OCI-LY3 (cell line): ENCODE results near the gene ANKRD11.
"Not testable (repeated sequence)": the region's sequence is repeated elsewhere in the genome, so short reads cannot be mapped to it uniquely, and the experiment has no call there.

ENCODE experiments used
- H2AFZ ChIP-seq: fragments of 200-600, 300-600 bp; shearing (Covaris generic); 2 replicates; pipeline ENCODE4 v1.6.0; 2014; ENCODE audit warnings: antibody characterized with exemption, low read depth, low read length
- H3K27ac ChIP-seq: fragments of 200-600, 300-600 bp; sonication (generic); 2 replicates; pipeline ENCODE4 v1.5.1; 2014; ENCODE audit warnings: mild to moderate bottlenecking, low read length, moderate library complexity, mixed read lengths
- H3K27me3 ChIP-seq: fragments of 200-600, 300-600 bp; sonication (generic); 2 replicates; pipeline ENCODE4 v1.6.1; 2014; ENCODE audit warnings: low read depth, low read length, mixed read lengths
- H3K36me3 ChIP-seq: fragments of 200-600, 300-600 bp; sonication (generic); replicated peaks from 2 replicates; pipeline ENCODE3; 2014; ENCODE audit warnings: low read depth, low read length, mixed read lengths
- H3K4me1 ChIP-seq: fragments of 300-600, 200-600 bp; sonication (generic); 2 replicates; pipeline ENCODE4 v1.6.1; 2014; ENCODE audit warnings: low read length, mixed read lengths
- H3K4me2 ChIP-seq: fragments of 200-600, 300-600 bp; sonication (generic); 2 replicates; pipeline ENCODE4 v1.6.1; 2014; ENCODE audit warnings: low read length, mixed read lengths
- H3K4me3 ChIP-seq: fragments of 300-600, 200-600 bp; sonication (generic); 2 replicates; pipeline ENCODE4 v1.5.1; 2014; ENCODE audit warnings: antibody characterized with exemption, mild to moderate bottlenecking, low read length, moderate library complexity
- H3K79me2 ChIP-seq: fragments of 300-600, 200-600 bp; shearing (Covaris generic); 2 replicates; pipeline ENCODE4 v1.6.1; 2014; ENCODE audit warnings: mild to moderate bottlenecking, low read length, mixed read lengths
- H3K9ac ChIP-seq: fragments of 300-600, 200-600 bp; shearing (Covaris generic); 2 replicates; pipeline ENCODE4 v1.6.0; 2014; ENCODE audit warnings: mild to moderate bottlenecking, low read length, moderate library complexity
- H3K9me3 ChIP-seq: fragments of 200-600, 300-600 bp; shearing (Covaris generic); 2 replicates; pipeline ENCODE4 v1.6.1; 2014; ENCODE audit warnings: low read length, mixed read lengths; ENCODE audit not compliant: insufficient read depth
- H4K20me1 ChIP-seq: fragments of 200-600, 300-600 bp; sonication (generic); 2 replicates; pipeline ENCODE4 v1.6.1; 2016; ENCODE audit warnings: low read length, mixed read lengths; ENCODE audit not compliant: insufficient read depth
- CTCF ChIP-seq: fragments of 200-600, 300-600 bp; sonication (generic); IDR thresholded peaks from 2 replicates; pipeline ENCODE4 v1.5.1; 2014; ENCODE audit warnings: antibody characterized with exemption, low read length, low read depth
- EZH2phosphoT487 ChIP-seq: fragments of 200-600 bp; shearing (Covaris generic); IDR thresholded peaks from 2 replicates; pipeline ENCODE4 v1.6.1; 2018; ENCODE audit warnings: antibody characterized with exemption, mixed run types, low read depth

The ANKRD11 gene

GRCh38 chr16:89270666-89271345 lies 219.6 kb downstream of the ANKRD11 start:
- H3K9ac ChIP-seq, result no peak overlapping the region
- no peak overlapping the region for H2AFZ ChIP-seq
- H3K4me2 ChIP-seq, result no peak overlapping the region
- TF ChIP-seq CTCF (no peak), EZH2phosphoT487 (no peak)
- H4K20me1 ChIP-seq, result 0 out of 2 replicates have a peak, but pooled peaks cover 2% of the 10 kb centered on the region
- H3K36me3 ChIP-seq, result peaks cover 48% of the 10 kb centered on the region
- no peaks in the 10 kb centered on the region for H3K9me3 ChIP-seq
- no peak overlapping the region for H3K4me3 ChIP-seq
- H3K27ac ChIP-seq, result no peak overlapping the region
- H3K79me2 ChIP-seq, result peaks cover 3% of the 10 kb centered on the region; the same call in 1 of the 2 replicates
- no peaks in the 10 kb centered on the region for H3K27me3 ChIP-seq
- no peaks in the 10 kb centered on the region for H3K4me1 ChIP-seq

- no peaks in the 10 kb centered on the region for H3K4me1 ChIP-seq
- no peak overlapping the region for H3K4me3 ChIP-seq
- 0 out of 2 replicates have a peak, but pooled peaks cover 2% of the 10 kb centered on the region for H4K20me1 ChIP-seq
- peaks cover 56% of the 10 kb centered on the region for H3K36me3 ChIP-seq
- TF ChIP-seq CTCF, result no peak
- TF ChIP-seq EZH2phosphoT487, result no peak
- no peak overlapping the region for H2AFZ ChIP-seq
- H3K27me3 ChIP-seq, result no peaks in the 10 kb centered on the region
- no peak overlapping the region for H3K4me2 ChIP-seq
- H3K79me2 ChIP-seq, result peaks cover 3% of the 10 kb centered on the region; the same call in 1 of the 2 replicates
- H3K27ac ChIP-seq, result no peak overlapping the region
- no peaks in the 10 kb centered on the region for H3K9me3 ChIP-seq
- H3K9ac ChIP-seq, result no peak overlapping the region
These were observed 220.3 kb downstream of the ANKRD11 start for GRCh38 chr16:89269805-89270665.

- 0 out of 2 replicates have a peak, but pooled peaks cover 2% of the 10 kb centered on the region for H4K20me1 ChIP-seq
- H3K9ac ChIP-seq, result no peak overlapping the region
- H3K4me1 ChIP-seq, result no peaks in the 10 kb centered on the region
- TF ChIP-seq CTCF (no peak), EZH2phosphoT487 (no peak)
- no peaks in the 10 kb centered on the region for H3K9me3 ChIP-seq
- H3K79me2 ChIP-seq, result peaks cover 3% of the 10 kb centered on the region; the same call in 1 of the 2 replicates
- H3K27me3 ChIP-seq, result no peaks in the 10 kb centered on the region
- H3K4me2 ChIP-seq, result no peak overlapping the region
- no peak overlapping the region for H3K27ac ChIP-seq
- no peak overlapping the region for H3K4me3 ChIP-seq
- H2AFZ ChIP-seq, result no peak overlapping the region
- H3K36me3 ChIP-seq, result peaks cover 53% of the 10 kb centered on the region
These were observed 221.2 kb downstream of the ANKRD11 start for GRCh38 chr16:89268987-89269735.

- Histone ChIP-seq H3K36me3 (peaks cover 47% of the 10 kb centered on the region), H3K4me1 (no peaks in the 10 kb centered on the region), H3K4me3 (no peak overlapping the region), H2AFZ (no peak overlapping the region), H4K20me1 (0 out of 2 replicates have a peak, but pooled peaks cover 2% of the 10 kb centered on the region), H3K4me2 (no peak overlapping the region), H3K27me3 (no peaks in the 10 kb centered on the region), H3K9me3 (no peaks in the 10 kb centered on the region), H3K79me2 (peaks cover 3% of the 10 kb centered on the region; the same call in 1 of the 2 replicates), H3K9ac (no peak overlapping the region), H3K27ac (no peak overlapping the region)
- no peak for TF ChIP-seq CTCF
- TF ChIP-seq EZH2phosphoT487, result no peak
These were observed 221.8 kb downstream of the ANKRD11 start for GRCh38 chr16:89268585-89268984.

GRCh38 chr16:89267746-89268145 lies 222.6 kb downstream of the ANKRD11 start:
- H3K9ac ChIP-seq, H3K4me2 ChIP-seq, H3K4me3 ChIP-seq, H4K20me1 ChIP-seq, H3K79me2 ChIP-seq, H3K9me3 ChIP-seq, H3K27ac ChIP-seq, H3K27me3 ChIP-seq, H3K4me1 ChIP-seq, H2AFZ ChIP-seq: not testable (repeated sequence)
- H3K36me3 ChIP-seq, result peaks cover 43% of the 10 kb centered on the region
